Fibroblast of the conjunctiva (primary cell): Measurements from ENCODE around the gene DIPK1A.
"Not testable (repeated sequence)": the region's sequence is repeated elsewhere in the genome, so short reads cannot be mapped to it uniquely, and the experiment has no call there.

Experiments
- DNase-seq: peaks from one replicate; pipeline ENCODE4 v3.0.0-alpha.2; 2010; ENCODE audit warnings: low read depth

DIPK1A gene

GRCh38 chr1:92980732-92981647, 19.7 kb upstream of the DIPK1A start:
- DNase-seq, result no peak

GRCh38 chr1:92975551-92976232, 14.4 kb upstream of the DIPK1A start:
- DNase-seq, result no peak

GRCh38 chr1:92974112-92974511, 12.8 kb upstream of the DIPK1A start:
- not testable (repeated sequence) for DNase-seq

GRCh38 chr1:92973203-92973897, 12.1 kb upstream of the DIPK1A start:
- DNase-seq, result no peak

GRCh38 chr1:92972409-92973129, 11.3 kb upstream of the DIPK1A start:
- no peak for DNase-seq

- DNase-seq, result not testable (repeated sequence)
Observed at GRCh38 chr1:92971932-92972331, 10.7 kb upstream of the DIPK1A start.

GRCh38 chr1:92970990-92971689, 9.9 kb upstream of the DIPK1A start:
- no peak for DNase-seq

- no peak for DNase-seq
Observed at GRCh38 chr1:92969517-92969916, 8.3 kb upstream of the DIPK1A start.

GRCh38 chr1:92968138-92969032, 7.1 kb upstream of the DIPK1A start:
- no peak for DNase-seq

GRCh38 chr1:92964998-92965397, 3.7 kb upstream of the DIPK1A start:
- DNase-seq, result no peak

- DNase-seq, result no peak
Observed at GRCh38 chr1:92964316-92964715, 3.1 kb upstream of the DIPK1A start.

GRCh38 chr1:92961896-92962752, 862 bp upstream of the DIPK1A start:
- DNase-seq, result peak; percentile 64

- DNase-seq, result peak; percentile 72
Observed at GRCh38 chr1:92960395-92961130, 699 bp downstream of the DIPK1A start.

- DNase-seq, result no peak
Observed at GRCh38 chr1:92958203-92958970, 2.9 kb downstream of the DIPK1A start.

GRCh38 chr1:92957030-92957734, 4.1 kb downstream of the DIPK1A start:
- DNase-seq, result no peak

GRCh38 chr1:92956254-92957029, 4.8 kb downstream of the DIPK1A start:
- no peak for DNase-seq
